Measurements from ENCODE around the gene CENPE. TPM values are rescaled to one million over a fixed set of nuclear protein-coding genes. Genes with fewer than 3 reads are reported as not detected.

CENPE gene
- total RNA-seq, 1 experiment from 2014 or later: 30.3 TPM

Other genes starting within 250 kb of the CENPE start
- 1.7 TPM in 1 of 2 replicates, not detected in the other for gene SLC9B1, start 178.6 kb downstream of the CENPE start, total RNA-seq (2022)
- gene SLC9B2, start 121.6 kb downstream of the CENPE start, total RNA-seq (2022): 22.1 and 24.0 TPM in 2 replicates
- 17.4 and 19.7 TPM in 2 replicates for gene BDH2, start 98.5 kb downstream of the CENPE start, total RNA-seq (2022)

Measured in Caco-2 (cell line).